Stomach (tissue), 9 donors: ENCODE data around the gene MAMDC2. TPM values are rescaled to one million over a fixed set of nuclear protein-coding genes. Genes with fewer than 3 reads are reported as not detected.

Experiments used
- DNase-seq, 2 donors: peaks; one replicate each; pipeline versions ENCODE4 v3.0.0 to v3.0.0-alpha.2; 2013 to 2019
- H3K27ac ChIP-seq, 5 donors: fragments of 200-600 bp in 4 of 5; sonication (generic) in 4 of 5; one replicate each; pipeline ENCODE4 v1.5.1; 2013 to 2019; ENCODE audit warnings: mild to moderate bottlenecking in 1 of 5, moderate library complexity in 1 of 5
- H3K27me3 ChIP-seq, 3 donors: fragments of 200-600 bp; sonication (generic); one replicate each; pipeline ENCODE4 v1.5.1; 2017 to 2019; ENCODE audit warnings: mixed run types in 1 of 3
- H3K36me3 ChIP-seq, 4 donors: fragments of 200-600 bp; sonication (generic); 1 replicate in 3 of 4; 2 replicates in 1 of 4; pipeline ENCODE4 v1.5.1; 2016 to 2019
- H3K4me1 ChIP-seq, 4 donors: fragments of 200-600 bp; sonication (generic); one replicate each; pipeline ENCODE4 v1.5.1; 2016 to 2019
- H3K4me3 ChIP-seq, 4 donors: fragments of 200-600 bp; sonication (generic) in 3 of 4; one replicate each; pipeline ENCODE4 v1.5.1; 2016 to 2019; ENCODE audit warnings: mild to moderate bottlenecking in 1 of 4
- H3K9me3 ChIP-seq, 4 donors: fragments of 200-600 bp; sonication (generic); one replicate each; pipeline ENCODE4 v1.5.1; 2016 to 2019
- EP300 ChIP-seq: sonication (generic); formaldehyde crosslinking; IDR thresholded peaks from one replicate; pipeline ENCODE4 v1.6.1; 2017; ENCODE audit warnings: antibody characterized with exemption
- POLR2A ChIP-seq, 4 donors: fragments of 450-650 bp; IDR thresholded peaks; one replicate each; pipeline ENCODE4 v1.6.1; 2016; ENCODE audit warnings: antibody characterized with exemption in 4 of 4, control low read depth in 2 of 4, mild to moderate bottlenecking in 1 of 4, moderate library complexity in 1 of 4
- POLR2AphosphoS5 ChIP-seq, 3 donors: sonication (generic); formaldehyde crosslinking; IDR thresholded peaks; one replicate each; pipeline ENCODE4 v1.6.1; 2016; ENCODE audit warnings: antibody characterized with exemption in 3 of 3
- WGBS, 5 donors: extraction: QIAGEN DNeasy Blood & Tissue Kit in 3 of 5; methylation state at CpG; one replicate each; pipeline versions ENCODE4 v1.1.5 to v1.1.7; 2013 to 2018; 5-methylcytosine and 5-hydroxymethylcytosine counted together
- intact Hi-C: fragments of 100-400 bp; cut with DNase I; formaldehyde crosslinking; loops from one replicate; pipeline ENCODE4 v1.15.1; 2023; ENCODE audit warnings: low total_unique reads
- polyA plus RNA-seq, 3 donors: library from polyadenylated mRNA; stranded (reverse); fragments of 200-250 nt; gene quantifications; one replicate each; pipeline ENCODE4 v1.2.3, GENCODE V29; 2013
- total RNA-seq, 5 donors: library from RNA; depleted of rRNA; stranded (reverse); fragments of >200 nt; gene quantifications; one replicate each; pipeline versions ENCODE4 v1.1.0 to v1.2.3, GENCODE V29; 2014 to 2016
- TF ChIP-seq, protein P1 (sequence below), 7 experiments: fragments of 450-650 bp in 4 of 7; fragments of 200-600 bp in 3 of 7; sonication (generic) in 3 of 7; IDR thresholded peaks; one replicate each; pipeline ENCODE4 v1.5.1; 2016 to 2019; ENCODE audit warnings: antibody characterized with exemption in 7 of 7, control low read depth in 2 of 7, mild to moderate bottlenecking in 1 of 7
- donor health status: healthy with polysubstance abuse.
- donor health status: Bipolar disorder and iron deficiency.
- donor health status: healthy.

The MAMDC2 gene
- total and polyA plus RNA-seq, 8 donors: 7.0 to 91.4 (median 22.0) TPM

DNA sequence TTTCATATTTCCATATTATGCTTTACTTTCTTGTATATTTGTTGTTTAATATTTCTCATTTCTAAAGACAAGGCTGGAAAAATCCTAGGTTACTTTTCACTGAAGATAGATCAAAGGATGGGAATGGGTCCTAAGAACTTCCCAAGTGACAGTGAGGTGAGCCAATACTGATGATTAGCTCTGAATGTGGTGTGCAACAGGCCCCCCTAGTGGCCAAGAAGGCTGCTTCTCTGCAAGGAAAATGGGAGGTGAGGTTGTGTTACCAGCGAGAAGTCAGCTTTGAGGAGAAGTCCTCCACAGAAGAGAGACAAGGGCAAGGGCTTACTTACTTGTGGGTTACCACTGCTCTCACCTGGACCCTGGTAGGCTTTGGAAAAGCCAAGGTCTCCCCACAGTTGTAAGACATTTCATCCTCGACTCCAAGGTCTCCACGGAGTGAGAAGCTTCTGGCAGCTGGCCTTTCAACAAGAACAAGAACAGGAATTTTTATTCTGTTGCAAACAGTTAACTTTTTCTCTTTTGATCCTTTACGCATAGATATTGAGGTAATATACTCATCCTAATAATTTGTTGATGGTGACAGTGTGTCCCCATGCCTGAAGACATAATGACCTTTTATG lies 69.9 kb downstream of the MAMDC2 start:
- Histone ChIP-seq H3K9me3 (no peaks in the 10 kb centered on the region), H3K27me3 (no peaks in the 10 kb centered on the region), H3K4me3 (no peak overlapping the region), H3K36me3 (peaks cover 0 to 52% (median 22%) of the 10 kb centered on the region in 4 donors), H3K27ac (no peak overlapping the region), H3K4me1 (peaks cover 10 to 37% (median 28%) of the 10 kb centered on the region in 4 donors)
- no peak for TF ChIP-seq POLR2A (IDR thresholded peaks at IDR 0.05)
- TF ChIP-seq POLR2AphosphoS5 (IDR thresholded peaks at IDR 0.05): no peak
- no peak for TF ChIP-seq EP300
- TF ChIP-seq, protein P1, sequence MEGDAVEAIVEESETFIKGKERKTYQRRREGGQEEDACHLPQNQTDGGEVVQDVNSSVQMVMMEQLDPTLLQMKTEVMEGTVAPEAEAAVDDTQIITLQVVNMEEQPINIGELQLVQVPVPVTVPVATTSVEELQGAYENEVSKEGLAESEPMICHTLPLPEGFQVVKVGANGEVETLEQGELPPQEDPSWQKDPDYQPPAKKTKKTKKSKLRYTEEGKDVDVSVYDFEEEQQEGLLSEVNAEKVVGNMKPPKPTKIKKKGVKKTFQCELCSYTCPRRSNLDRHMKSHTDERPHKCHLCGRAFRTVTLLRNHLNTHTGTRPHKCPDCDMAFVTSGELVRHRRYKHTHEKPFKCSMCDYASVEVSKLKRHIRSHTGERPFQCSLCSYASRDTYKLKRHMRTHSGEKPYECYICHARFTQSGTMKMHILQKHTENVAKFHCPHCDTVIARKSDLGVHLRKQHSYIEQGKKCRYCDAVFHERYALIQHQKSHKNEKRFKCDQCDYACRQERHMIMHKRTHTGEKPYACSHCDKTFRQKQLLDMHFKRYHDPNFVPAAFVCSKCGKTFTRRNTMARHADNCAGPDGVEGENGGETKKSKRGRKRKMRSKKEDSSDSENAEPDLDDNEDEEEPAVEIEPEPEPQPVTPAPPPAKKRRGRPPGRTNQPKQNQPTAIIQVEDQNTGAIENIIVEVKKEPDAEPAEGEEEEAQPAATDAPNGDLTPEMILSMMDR (IDR thresholded peaks at IDR 0.05): peak in 5 of 7 experiments; percentile 56 to 72 (median 63)
- intact Hi-C loops: loop anchor here (5.0 kb wide), 1 partner anchor 146 kb away; no protein-coding TSS in a partner anchor
- peak; percentile 46 to 72 for DNase-seq
- WGBS, 5 donors: 58 to 78% (median 73%) methylated on average over 4 of the region's 4 CpGs

DNA sequence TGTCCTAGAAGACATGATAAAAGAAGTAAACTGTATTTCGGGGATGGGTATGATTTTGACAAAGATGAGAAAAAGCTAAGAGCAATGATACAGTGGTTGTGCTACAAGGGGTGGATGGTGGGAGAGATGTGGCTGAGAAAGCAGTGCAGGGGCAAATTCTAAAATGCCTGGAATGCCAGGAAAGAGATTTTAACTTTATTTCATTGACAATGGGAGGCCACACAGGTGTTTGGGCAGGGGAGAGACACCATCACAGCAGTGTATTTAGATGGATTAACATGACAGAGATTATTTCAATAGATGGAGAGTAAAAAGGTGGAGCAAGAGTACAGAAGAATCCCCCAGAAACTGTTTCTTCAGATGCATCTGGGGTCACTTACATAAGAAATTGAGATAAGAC lies 71.2 kb downstream of the MAMDC2 start:
- peaks cover 0 to 55% (median 18%) of the 10 kb centered on the region in 4 donors for H3K36me3 ChIP-seq

DNA sequence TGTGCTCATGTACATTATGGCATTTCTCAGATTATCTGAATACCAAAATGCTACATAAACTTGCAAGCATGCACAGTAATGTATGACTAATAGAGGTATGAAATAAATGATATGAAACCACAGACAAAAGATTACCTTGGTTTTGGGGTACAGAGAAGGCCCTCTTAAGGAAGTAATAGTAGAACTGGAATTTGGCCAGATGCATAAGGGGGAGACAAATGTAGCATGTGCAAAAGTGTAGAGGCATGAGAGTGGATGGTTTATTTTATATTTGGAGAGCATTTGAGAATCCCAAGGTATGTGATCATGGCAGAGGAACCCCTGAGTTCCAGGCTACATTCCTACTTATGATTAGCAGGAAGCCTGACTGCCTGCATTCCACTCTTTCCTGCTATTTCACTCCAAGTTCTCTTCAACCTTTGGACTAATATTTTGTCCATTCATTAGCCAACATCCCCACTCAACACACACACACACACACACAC lies 74.2 kb downstream of the MAMDC2 start:
- no peak for TF ChIP-seq EP300
- TF ChIP-seq, protein P1 (IDR thresholded peaks at IDR 0.05): no peak
- TF ChIP-seq POLR2A (IDR thresholded peaks at IDR 0.05): no peak
- no peak for TF ChIP-seq POLR2AphosphoS5 (IDR thresholded peaks at IDR 0.05)
- H3K36me3 ChIP-seq: peaks cover 4 to 51% (median 14%) of the 10 kb centered on the region in 4 donors
- H3K4me3 ChIP-seq: no peak overlapping the region
- DNase-seq: peak in 1 of 2 donors; percentile 20
- no peaks in the 10 kb centered on the region for H3K27me3 ChIP-seq
- H3K9me3 ChIP-seq: no peaks in the 10 kb centered on the region
- no peak overlapping the region for H3K27ac ChIP-seq
- peaks cover 0 to 23% (median 9%) of the 10 kb centered on the region in 4 donors for H3K4me1 ChIP-seq
- intact Hi-C loops: no loop called here

More for the DNA sequence above, 71.2 kb downstream of the MAMDC2 start:
- WGBS, 5 donors: 78 to 100% (median 92%) methylated on average over 1 of the region's 1 CpG
- intact Hi-C loops: loop anchor here (5.0 kb wide), 1 partner anchor 148 kb away; no protein-coding TSS in a partner anchor
- H3K27me3 ChIP-seq: no peaks in the 10 kb centered on the region
- no peak overlapping the region for H3K4me3 ChIP-seq
- H3K4me1 ChIP-seq: peaks cover 10 to 35% (median 27%) of the 10 kb centered on the region in 4 donors
- H3K27ac ChIP-seq: no peak overlapping the region
- no peak for DNase-seq
- H3K9me3 ChIP-seq: no peaks in the 10 kb centered on the region
- TF ChIP-seq POLR2A (IDR thresholded peaks at IDR 0.05) (no peak), POLR2AphosphoS5 (IDR thresholded peaks at IDR 0.05) (no peak), EP300 (no peak)
- TF ChIP-seq, protein P1 (IDR thresholded peaks at IDR 0.05): no peak

DNA sequence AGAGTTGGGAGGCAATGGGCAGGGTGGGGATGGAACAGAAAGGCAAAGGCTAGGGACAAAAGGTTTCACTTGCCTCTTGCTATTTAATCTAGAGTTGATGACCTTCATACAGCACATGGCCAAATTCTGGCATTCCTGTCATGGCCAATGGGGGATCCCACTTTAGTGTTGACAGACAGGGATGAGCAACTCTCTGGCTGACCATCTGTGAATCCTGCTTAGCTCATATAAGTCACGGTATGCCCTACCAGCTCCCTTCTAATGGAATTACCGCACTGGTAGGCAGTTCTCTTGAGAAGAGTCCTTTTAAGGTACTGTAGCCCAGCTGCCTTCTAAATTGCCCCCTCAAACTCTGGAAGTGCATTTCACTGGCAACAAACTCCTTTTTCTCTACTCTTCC lies 76.1 kb downstream of the MAMDC2 start:
- H3K4me3 ChIP-seq: no peak overlapping the region
- H3K27me3 ChIP-seq: no peaks in the 10 kb centered on the region
- peak overlapping the region in 3 of 5 donors; percentile 43 to 59 (median 54) for H3K27ac ChIP-seq
- no peak for TF ChIP-seq POLR2AphosphoS5 (IDR thresholded peaks at IDR 0.05)
- intact Hi-C loops: no loop called here
- peaks cover 10 to 26% (median 17%) of the 10 kb centered on the region in 4 donors for H3K4me1 ChIP-seq
- WGBS, 5 donors: 88 to 95% (median 93%) methylated on average over 2 of the region's 2 CpGs
- no peaks in the 10 kb centered on the region for H3K9me3 ChIP-seq
- peaks cover 4 to 46% (median 17%) of the 10 kb centered on the region in 4 donors for H3K36me3 ChIP-seq
- DNase-seq: no peak
